Right lobe of liver (tissue), 6 donors: ENCODE results near the gene TNFSF4. TPM values are rescaled to one million over a fixed set of nuclear protein-coding genes. Genes with fewer than 3 reads are reported as not detected.

Experiments
- ATAC-seq, 4 donors: fragments of 200-7000 bp; cut with Tn5 transposase; one replicate each; pipeline ENCODE4 v1.9.1; 2020; ENCODE audit warnings: mild to moderate bottlenecking in 4 of 4, moderate library complexity in 4 of 4
- DNase-seq, 3 donors: peaks; one replicate each; pipeline ENCODE4 v3.0.0-alpha.2; 2020
- H3K27ac ChIP-seq, 3 donors: fragments of 200-600 bp; one replicate each; pipeline ENCODE4 v1.8.0; 2022
- H3K27me3 ChIP-seq, 2 donors: fragments of 200-600 bp; one replicate each; pipeline ENCODE4 v1.8.0; 2022
- H3K36me3 ChIP-seq, 4 donors: fragments of 200-600 bp; sonication (generic) in 1 of 4; one replicate each; pipeline versions ENCODE4 v1.5.1 to v1.8.0; 2017 to 2022; ENCODE audit warnings: control low read depth in 1 of 4
- H3K4me1 ChIP-seq, 4 donors: fragments of 200-600 bp; sonication (generic) in 1 of 4; one replicate each; pipeline versions ENCODE4 v1.5.1 to v1.8.0; 2017 to 2022; ENCODE audit warnings: control low read depth in 1 of 4
- H3K4me3 ChIP-seq, 3 donors: fragments of 200-600 bp; one replicate each; pipeline ENCODE4 v1.8.0; 2022
- H3K9me3 ChIP-seq, 4 donors: fragments of 200-600 bp; sonication (generic) in 1 of 4; one replicate each; pipeline versions ENCODE4 v1.5.1 to v1.8.0; 2017 to 2022; ENCODE audit warnings: control low read depth in 1 of 4
- POLR2A ChIP-seq: fragments of 450-650 bp; IDR thresholded peaks from one replicate; pipeline ENCODE4 v1.6.1; 2017; ENCODE audit warnings: antibody characterized with exemption, mild to moderate bottlenecking
- WGBS: methylation state at CpG from one replicate; pipeline ENCODE4 v1.1.6; 2018; ENCODE audit warnings: low coverage, low lambda C conversion rate; ENCODE audit not compliant: insufficient coverage; ENCODE audit errors: missing lambda C conversion rate; 5-methylcytosine and 5-hydroxymethylcytosine counted together
- intact Hi-C, 2 donors: fragments of 100-400 bp; cut with DNase I; formaldehyde crosslinking; loops; one replicate each; pipeline versions ENCODE4 v1.11.2 to v1.14.1; 2022
- total RNA-seq, 6 experiments: library from RNA; depleted of rRNA in 2 of 6; stranded (reverse); fragments of >200 nt in 2 of 6; fragmentation: NEBNext Ultra II Directional in 3 of 6; extraction: Animal tissue kit (Norgen Biotek cat#: 25700) in 3 of 6; gene quantifications; one replicate each; pipeline versions ENCODE4 v1.1.0 to v1.2.4, GENCODE V29; 2016 to 2023
- TF ChIP-seq, protein P1 (sequence below), 4 donors: fragments of 200-600 bp in 3 of 4; fragments of 450-650 bp in 1 of 4; IDR thresholded peaks; one replicate each; pipeline versions ENCODE4 v1.5.1 to v1.8.0; 2016 to 2022; ENCODE audit warnings: antibody characterized with exemption in 4 of 4, mild to moderate bottlenecking in 2 of 4
- donor health status: DM: no; HTN: yes; CAD: no.
- donor health status: DM: no; HTN: no; CAD: no.
- donor health status: DM: no; HTN: no; CAD: no.
- donor health status: DM: no; HTN: yes; CAD: no.
- donor health status: DM: no; HTN: yes; CAD: no.

Gene TNFSF4
- total RNA-seq, 6 experiments from 2014 or later, result 0.49 to 0.97 (median 0.55) TPM

DNA sequence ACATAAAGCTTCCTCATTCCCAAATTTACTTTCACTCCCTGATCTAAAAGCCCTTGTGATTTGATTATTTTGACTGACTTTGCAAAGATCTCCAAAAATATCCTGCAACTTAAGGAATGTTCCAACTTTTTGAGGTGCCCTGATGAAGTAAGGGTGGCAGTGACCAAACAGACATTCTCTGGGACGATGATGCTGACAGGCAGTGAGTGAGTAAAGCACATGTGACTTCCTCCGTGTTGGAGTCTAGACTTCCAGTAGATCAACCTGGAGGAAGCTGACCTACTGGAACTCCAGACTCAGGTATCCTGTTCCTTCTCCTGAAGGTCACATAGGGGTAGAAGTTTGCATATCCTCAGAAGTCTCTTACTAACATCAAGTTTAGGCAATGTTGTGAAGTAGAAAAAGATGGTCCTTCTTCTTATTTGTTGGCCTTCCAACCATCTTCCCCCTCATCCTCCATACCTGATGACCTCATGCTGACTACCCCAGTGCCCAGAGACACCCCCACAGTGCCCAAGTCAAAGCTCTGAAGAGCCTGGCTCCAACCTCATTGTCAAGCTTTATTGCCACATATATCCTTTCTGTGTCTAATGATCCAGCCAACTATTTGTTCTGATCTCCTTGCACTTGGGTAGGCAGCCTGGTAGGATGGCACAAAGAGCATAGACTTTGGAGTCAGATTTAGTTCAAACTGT lies 16.0 kb downstream of the TNFSF4 start:
- TF ChIP-seq POLR2A, result no peak
- TF ChIP-seq, protein P1, sequence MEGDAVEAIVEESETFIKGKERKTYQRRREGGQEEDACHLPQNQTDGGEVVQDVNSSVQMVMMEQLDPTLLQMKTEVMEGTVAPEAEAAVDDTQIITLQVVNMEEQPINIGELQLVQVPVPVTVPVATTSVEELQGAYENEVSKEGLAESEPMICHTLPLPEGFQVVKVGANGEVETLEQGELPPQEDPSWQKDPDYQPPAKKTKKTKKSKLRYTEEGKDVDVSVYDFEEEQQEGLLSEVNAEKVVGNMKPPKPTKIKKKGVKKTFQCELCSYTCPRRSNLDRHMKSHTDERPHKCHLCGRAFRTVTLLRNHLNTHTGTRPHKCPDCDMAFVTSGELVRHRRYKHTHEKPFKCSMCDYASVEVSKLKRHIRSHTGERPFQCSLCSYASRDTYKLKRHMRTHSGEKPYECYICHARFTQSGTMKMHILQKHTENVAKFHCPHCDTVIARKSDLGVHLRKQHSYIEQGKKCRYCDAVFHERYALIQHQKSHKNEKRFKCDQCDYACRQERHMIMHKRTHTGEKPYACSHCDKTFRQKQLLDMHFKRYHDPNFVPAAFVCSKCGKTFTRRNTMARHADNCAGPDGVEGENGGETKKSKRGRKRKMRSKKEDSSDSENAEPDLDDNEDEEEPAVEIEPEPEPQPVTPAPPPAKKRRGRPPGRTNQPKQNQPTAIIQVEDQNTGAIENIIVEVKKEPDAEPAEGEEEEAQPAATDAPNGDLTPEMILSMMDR (IDR thresholded peaks at IDR 0.05), result no peak
- 29% methylated on average over 2 of the region's 2 CpGs for WGBS
- Histone ChIP-seq H3K27ac (peak overlapping the region in 2 of 3 donors; percentile 37 to 84), H3K36me3 (no peaks in the 10 kb centered on the region), H3K27me3 (no peaks in the 10 kb centered on the region), H3K4me1 (peaks cover 0 to 23% (median 5%) of the 10 kb centered on the region in 4 donors), H3K9me3 (no peaks in the 10 kb centered on the region), H3K4me3 (no peak overlapping the region)
- peak in 1 of 4 donors; percentile 15 for ATAC-seq
- intact Hi-C loops, result no loop called here
- no peak for DNase-seq

DNA sequence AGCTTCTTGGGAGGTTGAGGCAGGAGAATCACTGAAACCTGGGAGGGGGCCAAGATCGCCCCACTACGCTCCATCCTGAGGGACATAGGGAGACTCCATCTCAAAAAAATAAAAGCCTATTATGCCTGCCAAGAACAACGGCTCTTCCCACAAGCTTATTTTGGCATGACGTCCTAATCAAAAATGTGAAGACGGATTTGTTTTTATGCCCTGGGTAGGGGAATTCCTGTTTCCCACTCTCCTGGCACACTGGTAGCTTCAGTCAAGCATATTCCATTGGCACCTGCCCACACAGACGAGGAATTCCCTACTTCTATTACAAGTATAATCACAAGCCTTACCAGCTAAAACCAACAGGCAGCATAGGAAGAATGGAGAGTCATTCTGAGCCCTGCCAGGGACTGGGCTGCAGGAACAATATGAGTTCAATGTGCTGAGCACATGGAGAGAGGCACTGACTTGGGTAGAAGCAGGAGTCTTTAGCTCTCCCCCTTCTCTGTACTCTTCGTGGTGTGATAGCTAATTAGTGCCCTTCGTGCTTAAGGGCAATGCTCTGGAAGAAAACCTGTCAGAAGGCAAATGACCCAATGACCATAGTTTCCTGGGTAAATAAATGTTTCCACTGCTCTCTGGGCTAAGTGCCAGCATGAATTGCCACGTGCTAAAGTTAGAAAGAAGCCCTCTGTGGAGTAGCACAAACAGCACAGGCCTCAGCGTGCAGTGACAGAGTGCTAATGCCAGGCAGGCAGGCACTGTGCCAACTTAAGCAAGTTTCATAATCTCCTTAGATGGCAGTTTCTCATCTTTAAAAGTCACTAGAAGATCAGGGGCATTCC lies 16.8 kb downstream of the TNFSF4 start:
- WGBS, result 12% methylated on average over 9 of the region's 10 CpGs
- peak overlapping the region in 2 of 3 donors; percentile 69 to 84 for H3K27ac ChIP-seq
- intact Hi-C loops, result no loop called here
- no peak for TF ChIP-seq POLR2A
- TF ChIP-seq, protein P1 (IDR thresholded peaks at IDR 0.05), result no peak
- peak overlapping the region in 1 of 3 donors; percentile 12 for H3K4me3 ChIP-seq
- peaks cover 0 to 23% (median 5%) of the 10 kb centered on the region in 4 donors for H3K4me1 ChIP-seq
- DNase-seq, result peak; percentile 85 to 95 (median 88)
- no peaks in the 10 kb centered on the region for H3K36me3 ChIP-seq
- H3K9me3 ChIP-seq, result no peaks in the 10 kb centered on the region
- no peaks in the 10 kb centered on the region for H3K27me3 ChIP-seq
- ATAC-seq, result peak; percentile 91 to 98 (median 93)

DNA sequence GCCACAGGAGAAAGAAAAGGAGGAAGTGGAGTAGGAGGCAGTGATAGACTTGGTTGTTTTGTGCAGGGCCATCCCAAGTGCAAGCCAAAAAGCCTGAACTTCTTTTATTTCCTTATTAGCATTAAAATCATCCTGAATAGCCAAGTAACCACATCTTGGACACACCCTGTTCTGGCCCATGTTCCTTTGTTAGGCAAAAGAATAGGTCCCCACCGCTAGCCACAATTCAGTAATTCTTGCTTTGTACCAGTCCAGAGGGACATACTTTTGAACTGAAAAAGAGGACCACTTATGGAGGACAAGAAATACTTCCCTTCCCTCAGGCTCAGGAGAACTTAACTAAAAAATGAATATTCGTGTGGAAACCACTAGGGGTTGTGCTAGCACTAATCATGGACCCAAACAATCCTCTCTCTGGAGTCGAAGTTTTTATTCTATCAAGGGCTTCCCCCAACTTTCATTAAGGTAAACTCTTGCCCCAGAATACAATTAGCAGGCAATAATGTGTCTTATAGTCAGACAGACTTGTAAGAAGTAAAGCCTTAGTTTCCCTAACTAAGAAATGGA lies 19.4 kb downstream of the TNFSF4 start:
- intact Hi-C loops, result no loop called here
- no peak for TF ChIP-seq POLR2A
- TF ChIP-seq, protein P1 (IDR thresholded peaks at IDR 0.05), result no peak
- H3K4me3 ChIP-seq, result no peak overlapping the region
- no peak for ATAC-seq
- DNase-seq, result no peak
- peaks cover 0 to 23% (median 5%) of the 10 kb centered on the region in 4 donors for H3K4me1 ChIP-seq
- WGBS, result 86% methylated on average over 3 of the region's 3 CpGs
- no peaks in the 10 kb centered on the region for H3K9me3 ChIP-seq
- H3K27me3 ChIP-seq, result no peaks in the 10 kb centered on the region
- H3K36me3 ChIP-seq, result no peaks in the 10 kb centered on the region
- H3K27ac ChIP-seq, result no peak overlapping the region

DNA sequence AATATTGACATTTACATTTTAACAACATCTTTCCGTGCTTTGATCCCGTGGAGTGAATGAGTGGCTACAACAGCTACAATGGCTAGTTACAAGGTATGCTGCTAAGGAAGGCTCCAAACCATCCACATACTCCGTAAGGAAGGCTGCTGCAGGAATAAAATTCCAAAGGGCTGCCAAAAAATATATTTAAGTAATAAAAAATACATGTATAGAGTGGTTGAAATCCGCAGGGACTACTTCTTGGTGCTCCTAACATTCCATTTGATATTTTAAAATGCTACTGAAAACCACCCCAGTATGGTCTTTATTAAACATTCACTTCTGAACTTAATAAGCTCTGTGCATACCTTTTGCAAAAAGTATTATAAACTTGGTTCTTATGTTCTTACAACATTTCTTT lies 25.3 kb downstream of the TNFSF4 start:
- Histone ChIP-seq H3K36me3 (no peaks in the 10 kb centered on the region), H3K27me3 (no peaks in the 10 kb centered on the region), H3K4me1 (no peaks in the 10 kb centered on the region), H3K9me3 (no peaks in the 10 kb centered on the region), H3K4me3 (no peak overlapping the region), H3K27ac (no peak overlapping the region)
- TF ChIP-seq, protein P1 (IDR thresholded peaks at IDR 0.05), result no peak
- no peak for TF ChIP-seq POLR2A
- DNase-seq (no peak), ATAC-seq (no peak)
- 85% methylated on average over 4 of the region's 4 CpGs for WGBS
- intact Hi-C loops, result no loop called here
